Kidney (tissue), 14 donors: ENCODE data around the gene MYH9. TPM values are rescaled to one million over a fixed set of nuclear protein-coding genes. Genes with fewer than 3 reads are reported as not detected.

Experiments used
- DNase-seq, 5 donors: peaks; one replicate each; pipeline ENCODE4 v3.0.0-alpha.2; 2013 to 2020
- FAIRE-seq: peaks from 2 replicates; lab custom pipeline; 2012; peaks lifted over from hg19 to GRCh38; lab: Jason Lieb, UNC
- H3K27ac ChIP-seq, 2 donors: one replicate each; pipeline ENCODE4 v1.7.0; 2013; ENCODE audit warnings: low read depth in 2 of 2, low read length in 2 of 2, inconsistent platforms in 1 of 2
- H3K27me3 ChIP-seq: one replicate; pipeline ENCODE4 v1.7.1; 2013; ENCODE audit warnings: low read length, inconsistent platforms; ENCODE audit not compliant: control insufficient read depth, insufficient read depth
- H3K36me3 ChIP-seq, 3 donors: one replicate each; pipeline versions ENCODE4 v1.7.0 to v1.7.1; 2013; ENCODE audit warnings: low read length in 3 of 3, control low read depth in 1 of 3, inconsistent platforms in 1 of 3; ENCODE audit not compliant: insufficient read depth in 3 of 3, control insufficient read depth in 2 of 3
- H3K4me1 ChIP-seq, 3 donors: one replicate each; pipeline versions ENCODE4 v1.7.0 to v1.7.1; 2013; ENCODE audit warnings: low read length in 3 of 3, inconsistent platforms in 1 of 3, low read depth in 1 of 3; ENCODE audit not compliant: control insufficient read depth in 2 of 3, insufficient read depth in 2 of 3
- H3K4me3 ChIP-seq, 3 donors: one replicate each; pipeline versions ENCODE4 v1.7.0 to v1.8.1; 2013; ENCODE audit warnings: low read length in 3 of 3, control low read depth in 1 of 3, inconsistent platforms in 1 of 3
- H3K9ac ChIP-seq, 3 donors: one replicate each; pipeline versions ENCODE4 v1.7.0 to v1.7.1; 2013; ENCODE audit warnings: low read length in 3 of 3, control low read depth in 1 of 3, inconsistent platforms in 1 of 3
- H3K9me3 ChIP-seq, 3 donors: one replicate each; pipeline versions ENCODE4 v1.7.0 to v1.7.1; 2013; ENCODE audit warnings: low read length in 3 of 3, control low read depth in 1 of 3, inconsistent platforms in 1 of 3; ENCODE audit not compliant: control insufficient read depth in 2 of 3, insufficient read depth in 1 of 3
- CTCF ChIP-seq: IDR thresholded peaks from 3 replicates; pipeline ENCODE4 v1.5.1; 2012; ENCODE audit warnings: mild to moderate bottlenecking, moderate library complexity, borderline replicate concordance; ENCODE audit not compliant: insufficient read depth; ENCODE audit errors: extremely low read depth
- intact Hi-C: fragments of 100-400 bp; cut with DNase I; formaldehyde crosslinking; loops from one replicate; pipeline ENCODE4 v1.11.1; 2022
- polyA plus RNA-seq: library from polyadenylated mRNA; stranded (reverse); fragments of 350-450 nt; fragmentation: Illumina TruSeq; extraction: RNeasy Lipid Tissue Mini Kit (QIAGEN cat#74804); gene quantifications from one replicate; pipeline ENCODE4 v1.2.3, GENCODE V29; 2014; ENCODE audit warnings: low read depth, low replicate concordance; ENCODE audit not compliant: insufficient read depth
- total RNA-seq: library from RNA; stranded (reverse); fragmentation: NEBNext Ultra II Directional; extraction: Animal tissue kit (Norgen Biotek cat#: 25700); gene quantifications from one replicate; pipeline ENCODE4 v1.2.1, GENCODE V29; 2021
- donor health status: control.
- donor health status: control.
- donor health status: control.
- donor health status: control.
- donor health status: control.
- donor health status: DM: yes; HTN: yes; CAD: no.
- donor health status: Normal renal cell carcinoma (clear cell type).

Gene MYH9
- total and polyA plus RNA-seq, 2 donors from 2014 or later = 85.2 to 655 TPM

DNA sequence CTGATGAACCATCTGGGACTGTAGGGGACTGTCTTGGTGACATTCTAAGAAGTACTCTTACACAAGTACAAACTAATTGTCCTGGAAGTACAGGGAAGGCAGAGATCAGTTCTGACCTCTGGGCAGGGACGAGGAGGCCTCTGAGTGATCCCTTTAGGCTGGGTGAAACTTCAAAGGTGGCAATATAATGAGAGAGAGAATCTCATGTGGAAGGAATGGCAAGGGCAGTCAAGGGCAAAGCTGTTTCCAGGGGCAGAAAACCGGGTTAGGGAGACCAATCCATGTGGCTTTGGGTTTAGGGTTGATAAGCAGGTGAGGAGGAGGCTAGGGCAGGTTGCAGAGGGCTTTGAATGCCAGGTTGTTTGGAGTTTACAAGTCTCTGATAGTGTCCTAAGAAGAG is 21.3 kb upstream of the MYH9 start:
- peak overlapping the region in 1 of 3 donors; percentile 62 for H3K4me3 ChIP-seq
- H3K9me3 ChIP-seq = no peaks in the 10 kb centered on the region
- H3K27me3 ChIP-seq = no peaks in the 10 kb centered on the region
- DNase-seq = peak in 1 of 5 donors; percentile 26
- no peak for TF ChIP-seq CTCF
- FAIRE-seq = no peak
- H3K4me1 ChIP-seq = peaks cover 4 to 11% (median 9%) of the 10 kb centered on the region in 3 donors
- H3K9ac ChIP-seq = peak overlapping the region in 2 of 3 donors; percentile 2 to 11
- H3K36me3 ChIP-seq = no peaks in the 10 kb centered on the region
- H3K27ac ChIP-seq = peak overlapping the region in 1 of 2 donors; percentile 94
- intact Hi-C loops = no loop called here

DNA sequence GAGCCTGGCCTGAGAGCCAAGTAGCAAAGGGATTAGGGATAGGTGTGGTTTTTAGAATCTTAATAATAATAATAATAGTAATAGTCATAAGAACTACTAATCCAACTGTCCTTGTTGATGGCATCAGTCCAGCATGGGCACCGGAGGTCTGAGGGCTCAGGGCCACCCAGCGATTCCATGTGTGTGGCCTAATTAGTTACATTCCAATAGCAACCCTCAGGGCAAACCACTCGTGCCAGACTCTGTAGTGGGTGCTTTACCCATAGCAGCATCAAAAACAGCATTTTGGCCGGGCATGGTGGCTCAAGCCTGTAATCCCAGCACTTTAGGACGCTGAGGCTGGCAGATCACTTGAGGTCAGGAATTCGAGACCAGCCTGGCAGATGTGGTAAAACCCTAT is 19.0 kb upstream of the MYH9 start:
- Histone ChIP-seq H3K4me3 (no peak overlapping the region), H3K4me1 (peaks cover 4 to 9% (median 9%) of the 10 kb centered on the region in 3 donors), H3K27ac (no peak overlapping the region), H3K9me3 (no peaks in the 10 kb centered on the region), H3K9ac (no peak overlapping the region), H3K27me3 (no peaks in the 10 kb centered on the region), H3K36me3 (no peaks in the 10 kb centered on the region)
- intact Hi-C loops = no loop called here
- DNase-seq (no peak), FAIRE-seq (no peak)
- no peak for TF ChIP-seq CTCF

DNA sequence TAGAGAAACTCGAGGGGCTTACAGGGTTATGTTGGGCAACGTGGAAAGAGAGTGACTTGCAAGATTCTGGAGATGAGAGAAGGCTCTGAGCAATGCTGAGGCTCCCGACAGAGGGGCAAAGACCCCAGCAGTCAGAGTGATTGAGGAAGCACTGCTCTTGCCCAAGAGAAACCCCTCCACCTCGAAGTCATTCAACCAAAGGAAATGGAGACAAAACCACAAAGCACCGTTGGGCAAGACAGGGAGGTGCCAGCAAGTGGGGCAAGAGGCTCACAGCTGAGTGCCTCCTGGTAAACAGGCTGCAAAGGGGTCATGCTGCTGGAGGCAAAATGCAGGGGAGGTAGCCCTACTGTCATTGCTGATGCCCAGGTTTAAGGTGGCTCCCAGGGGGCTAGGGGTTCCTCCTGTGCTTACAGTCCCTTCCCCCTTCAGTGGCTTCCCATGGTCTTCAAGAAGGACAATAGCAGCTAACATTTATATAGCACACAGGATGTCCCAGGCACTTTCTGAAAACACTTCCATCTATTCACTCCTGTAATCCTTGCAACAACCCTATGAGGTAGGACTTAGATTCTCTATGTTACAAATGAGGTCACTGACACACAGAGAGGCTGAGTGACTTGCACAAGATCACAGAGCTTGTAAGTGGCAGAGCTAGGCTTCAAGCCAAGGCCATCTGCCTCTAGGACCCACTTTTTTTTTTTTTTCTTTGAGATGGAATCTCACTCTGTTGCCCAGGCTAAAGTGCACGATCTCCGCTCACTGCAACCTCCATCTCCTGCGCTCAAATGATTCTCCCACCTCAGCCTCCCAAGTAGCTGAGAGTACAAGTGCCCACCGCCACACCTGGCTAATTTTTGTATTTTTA is 18.1 kb upstream of the MYH9 start:
- peak; percentile 23 for TF ChIP-seq CTCF
- peaks cover 4 to 9% (median 5%) of the 10 kb centered on the region in 3 donors for H3K4me1 ChIP-seq
- FAIRE-seq (no peak), DNase-seq (peak in 4 of 5 donors; percentile 41 to 69 (median 51))
- H3K9me3 ChIP-seq = no peaks in the 10 kb centered on the region
- no peak overlapping the region for H3K9ac ChIP-seq
- H3K4me3 ChIP-seq = no peak overlapping the region
- intact Hi-C loops = no loop called here
- H3K27me3 ChIP-seq = no peaks in the 10 kb centered on the region
- no peak overlapping the region for H3K27ac ChIP-seq
- no peaks in the 10 kb centered on the region for H3K36me3 ChIP-seq
